H7 (cell line): ENCODE measurements around the gene LRRC37A3. TPM values are rescaled to one million over a fixed set of nuclear protein-coding genes. Genes with fewer than 3 reads are reported as not detected.
A peak's percentile ranks its signal among the peaks of the same experiment; 100 is the strongest.
"Not testable (repeated sequence)": the region's sequence is repeated elsewhere in the genome, so short reads cannot be mapped to it uniquely, and the experiment has no call there.

Experiments used
- DNase-seq: peaks from one replicate; pipeline ENCODE4 v3.0.0; 2012
- H3K27me3 ChIP-seq: 2 replicates; pipeline ENCODE4 v1.6.0; 2011; ENCODE audit warnings: mild to moderate bottlenecking, low read length; ENCODE audit not compliant: control insufficient read depth, insufficient read depth
- H3K36me3 ChIP-seq: replicated peaks from 2 replicates; pipeline ENCODE4 v1.5.1; 2011; ENCODE audit warnings: low read length; ENCODE audit not compliant: control insufficient read depth, insufficient read depth
- H3K4me3 ChIP-seq: 2 replicates; pipeline ENCODE4 v1.5.1; 2011; ENCODE audit warnings: low read depth, mild to moderate bottlenecking, control low read depth, low read length, moderate library complexity; ENCODE audit not compliant: insufficient read depth
- total RNA-seq: library from RNA; depleted of rRNA; stranded (reverse); fragments of >200 nt; shearing (Covaris generic); gene quantifications from 2 replicates; pipeline ENCODE4 v1.2.3, GENCODE V29; 2014; rRNA removed

The LRRC37A3 gene
- 3.5 and 5.7 TPM in 2 replicates for total RNA-seq

DNA sequence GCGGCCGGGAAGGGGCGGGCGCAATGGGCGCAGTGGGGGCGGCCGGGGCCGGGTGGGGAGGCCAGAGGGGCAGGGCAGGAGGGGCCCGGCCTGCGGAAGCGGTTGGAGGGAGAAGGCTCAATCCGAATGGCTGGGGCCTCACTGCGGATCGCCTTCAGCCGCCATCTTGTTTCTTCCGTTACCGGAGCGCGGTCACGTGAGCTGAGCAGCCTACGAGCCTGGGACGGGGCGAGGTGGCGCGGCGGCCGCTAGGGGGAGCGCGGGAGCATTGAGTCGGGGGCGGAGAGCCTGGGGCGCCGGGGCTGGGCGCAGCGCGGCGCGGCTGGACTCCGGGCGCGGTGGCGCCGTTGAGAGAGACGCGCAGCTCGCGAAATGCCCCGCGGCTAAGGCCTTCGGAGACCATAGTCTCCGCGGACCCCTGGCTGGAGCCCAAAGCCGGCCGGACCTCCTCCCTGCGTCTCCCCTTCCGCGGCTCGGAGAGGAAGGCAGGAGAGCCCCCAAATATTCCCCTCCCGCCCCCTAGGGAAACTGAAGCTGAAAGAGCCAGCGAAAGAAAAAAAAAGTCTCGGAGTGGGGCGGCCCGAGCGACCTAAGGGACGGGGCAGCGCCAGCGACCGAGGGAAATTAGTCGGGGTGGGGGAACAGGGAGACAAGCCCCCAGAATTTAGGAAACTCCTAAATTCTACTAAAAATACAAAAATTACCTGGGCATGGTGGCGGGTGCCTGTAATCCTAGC, at the start of gene LRRC37A3:
LRRC37A3 (minus strand) TSS at position 190 of the 737 bp plus-strand sequence. CDS start 22,221 bp downstream, outside the sequence.
- not testable (repeated sequence) for H3K27me3 ChIP-seq, H3K36me3 ChIP-seq
- H3K4me3 ChIP-seq, result peak within 1 kb of the TSS; percentile 65
- DNase-seq, result peak; percentile 95

DNA sequence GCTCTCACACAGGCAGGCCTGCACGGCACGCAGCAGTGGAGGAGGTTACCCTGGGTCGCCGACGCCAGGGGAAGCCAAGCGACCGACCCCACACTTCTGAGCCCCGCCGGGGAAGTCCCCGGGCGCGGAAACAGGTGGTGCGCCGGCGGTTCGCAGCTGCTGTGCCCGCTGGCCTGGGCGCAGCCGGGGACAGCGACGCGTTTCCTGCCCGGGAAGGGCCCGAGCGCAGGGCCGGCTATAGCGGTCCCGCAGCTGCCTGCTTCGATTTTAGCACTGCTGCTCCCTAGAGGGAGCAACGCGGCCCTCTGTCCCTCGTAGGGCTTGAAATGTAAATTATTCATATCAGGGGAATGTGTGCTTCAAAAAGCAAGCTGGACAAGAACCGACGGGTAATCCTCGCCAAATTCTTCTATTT, 46.6 kb upstream of the LRRC37A3 start:
- peak; percentile 72 for DNase-seq
- not testable (repeated sequence) for H3K27me3 ChIP-seq
- H3K4me3 ChIP-seq, result peak overlapping the region; percentile 39

DNA sequence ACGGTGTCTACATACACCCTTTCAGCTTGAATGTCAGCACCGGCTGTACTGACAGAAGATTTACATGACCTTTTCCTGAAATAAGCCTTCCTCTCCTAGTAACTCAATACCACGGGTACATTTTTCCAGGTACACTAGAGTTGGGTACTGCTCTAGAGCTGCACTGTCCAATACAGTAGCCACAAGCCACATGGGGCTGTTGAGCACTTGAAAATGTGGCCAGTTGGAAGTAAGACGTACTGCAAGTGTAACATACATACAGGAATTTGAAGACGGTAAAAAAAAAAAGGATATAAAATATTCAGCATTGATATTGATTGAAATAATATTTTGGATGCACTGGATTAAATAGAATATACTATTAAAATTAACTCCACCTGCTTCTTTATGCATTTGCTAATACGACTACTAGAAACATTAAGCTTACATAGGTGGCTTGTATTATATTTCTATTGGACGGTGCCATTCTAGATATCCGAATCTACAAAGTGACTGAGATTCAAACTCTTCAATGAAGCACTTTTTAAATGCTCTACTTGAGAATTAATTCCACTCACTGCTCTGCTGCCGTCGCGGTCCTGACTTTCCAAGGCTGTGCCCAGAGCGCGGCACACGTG, 46.1 kb upstream of the LRRC37A3 start:
- H3K4me3 ChIP-seq, result peak overlapping the region; percentile 39
- H3K36me3 ChIP-seq, H3K27me3 ChIP-seq, DNase-seq: not testable (repeated sequence)

More for the DNA sequence above, 46.6 kb upstream of the LRRC37A3 start:
- H3K36me3 ChIP-seq, result not testable (repeated sequence)

DNA sequence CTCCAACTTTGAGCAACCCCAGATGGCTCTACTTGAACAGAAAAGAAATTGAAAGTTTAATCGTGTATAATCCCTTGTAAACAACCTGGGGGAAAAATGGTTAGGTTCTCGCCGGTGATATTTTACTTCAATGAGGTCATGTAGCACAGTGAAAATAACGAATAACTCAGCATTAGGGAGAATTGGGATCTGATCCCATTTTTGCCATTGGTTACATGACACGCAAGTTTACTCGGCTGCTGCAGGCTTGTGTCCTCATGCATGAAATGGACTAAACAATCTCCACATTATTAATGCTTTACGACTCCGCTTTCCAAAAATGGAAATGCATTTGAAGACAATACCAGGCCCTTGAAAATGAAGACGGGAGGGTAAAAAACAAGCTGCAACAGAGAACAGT, 45.5 kb upstream of the LRRC37A3 start:
- no peaks in the 10 kb centered on the region for H3K36me3 ChIP-seq
- H3K27me3 ChIP-seq, result no peaks in the 10 kb centered on the region
- H3K4me3 ChIP-seq, result no peak overlapping the region
- no peak for DNase-seq

DNA sequence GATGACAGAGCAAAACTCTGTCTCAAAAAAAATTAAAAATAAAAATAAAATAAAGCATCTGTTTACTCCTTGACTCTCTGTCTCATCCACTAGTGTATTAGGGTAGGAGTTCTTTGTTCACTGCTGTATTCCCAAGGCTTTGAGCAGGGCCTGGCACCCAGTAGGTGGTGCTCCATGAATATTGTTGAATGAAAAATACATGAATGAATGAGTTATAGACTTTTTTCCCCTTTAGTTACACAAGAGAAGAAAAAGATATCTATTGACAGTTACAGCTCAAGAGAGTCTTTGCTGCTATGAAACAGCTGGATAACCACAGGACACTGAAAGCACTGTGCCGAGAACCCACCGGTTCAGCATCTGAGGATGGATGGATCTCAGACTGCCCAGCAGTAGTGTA, 44.5 kb upstream of the LRRC37A3 start:
- DNase-seq, H3K36me3 ChIP-seq, H3K4me3 ChIP-seq, H3K27me3 ChIP-seq: not testable (repeated sequence)

DNA sequence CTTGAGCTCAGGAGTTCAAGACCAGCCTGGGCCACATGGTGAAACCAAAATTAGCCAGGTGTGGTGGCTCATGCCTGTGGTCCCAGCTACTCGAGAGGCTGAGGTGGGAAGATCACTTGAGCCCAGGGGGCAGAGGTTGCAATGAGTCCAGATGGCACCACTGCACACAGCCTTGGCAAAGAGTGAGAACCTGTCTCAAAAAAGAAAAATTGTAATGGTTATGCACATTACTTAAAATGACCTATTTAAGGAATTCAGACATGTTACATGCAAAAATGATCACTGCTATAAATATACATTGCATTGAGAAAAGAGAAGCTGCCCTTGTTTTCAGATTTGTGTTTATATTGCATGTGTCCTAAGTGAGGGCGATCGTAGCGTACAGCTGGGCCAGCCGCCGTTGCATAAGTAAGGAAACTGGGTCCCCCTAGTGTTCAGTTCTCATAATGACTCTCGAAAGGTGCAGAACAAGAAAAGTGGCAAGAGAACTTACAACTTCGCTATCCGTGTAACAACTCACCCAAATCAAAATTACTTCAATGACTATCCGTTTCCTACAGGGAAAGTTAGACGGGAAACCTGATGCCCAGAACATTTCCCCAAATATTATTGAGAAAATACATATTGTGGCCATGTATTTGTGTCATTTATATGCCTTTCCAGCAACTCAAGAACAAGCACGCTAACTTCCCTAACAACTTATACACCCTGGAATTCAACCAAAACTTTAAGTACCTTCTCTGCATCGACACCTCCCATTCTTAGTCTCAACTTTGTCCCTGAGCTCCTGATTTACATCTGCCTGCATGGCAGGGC, 42.5 kb upstream of the LRRC37A3 start:
- DNase-seq, H3K36me3 ChIP-seq, H3K4me3 ChIP-seq, H3K27me3 ChIP-seq: not testable (repeated sequence)

DNA sequence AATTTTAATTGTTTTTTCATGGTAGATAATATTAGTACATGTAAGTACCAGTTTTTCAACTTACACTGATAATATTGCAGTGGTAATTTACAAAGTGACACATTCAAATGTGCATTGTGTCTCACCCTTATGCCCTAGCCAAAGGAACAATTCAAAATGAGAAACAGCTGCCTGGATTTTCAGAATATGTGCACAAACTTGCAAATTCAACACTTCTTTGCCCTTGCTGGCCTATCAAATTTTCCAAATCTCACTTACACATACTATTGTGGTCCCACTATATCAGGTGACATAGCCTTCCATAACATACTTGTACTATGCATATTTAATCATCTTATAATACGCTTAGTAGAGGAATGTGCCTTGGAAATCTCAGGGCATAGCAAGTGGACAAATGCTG, 32.6 kb upstream of the LRRC37A3 start:
- DNase-seq, result no peak
- Histone ChIP-seq H3K27me3 (no peaks in the 10 kb centered on the region), H3K36me3 (no peaks in the 10 kb centered on the region), H3K4me3 (no peak overlapping the region)

DNA sequence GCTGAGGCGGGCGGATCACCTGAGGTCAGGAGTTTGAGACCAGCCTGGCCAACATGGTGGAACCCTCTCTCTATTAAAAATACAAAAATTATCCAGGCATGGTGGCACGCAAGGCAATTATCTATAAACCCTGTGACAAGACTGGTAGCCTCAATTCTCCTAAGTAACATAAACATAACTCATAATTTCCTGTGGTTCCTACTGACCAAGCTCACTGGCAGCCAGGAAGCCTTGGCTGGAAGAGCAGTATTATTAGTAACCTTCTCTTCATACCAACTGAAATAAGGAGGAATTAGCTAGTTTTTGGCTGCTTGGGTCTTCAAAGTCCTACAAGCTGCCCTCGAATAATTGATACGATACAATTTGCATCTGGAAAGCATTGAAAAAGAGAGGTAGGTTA, 31.6 kb upstream of the LRRC37A3 start:
- no peaks in the 10 kb centered on the region for H3K27me3 ChIP-seq
- no peak overlapping the region for H3K4me3 ChIP-seq
- no peak for DNase-seq
- H3K36me3 ChIP-seq, result no peaks in the 10 kb centered on the region

DNA sequence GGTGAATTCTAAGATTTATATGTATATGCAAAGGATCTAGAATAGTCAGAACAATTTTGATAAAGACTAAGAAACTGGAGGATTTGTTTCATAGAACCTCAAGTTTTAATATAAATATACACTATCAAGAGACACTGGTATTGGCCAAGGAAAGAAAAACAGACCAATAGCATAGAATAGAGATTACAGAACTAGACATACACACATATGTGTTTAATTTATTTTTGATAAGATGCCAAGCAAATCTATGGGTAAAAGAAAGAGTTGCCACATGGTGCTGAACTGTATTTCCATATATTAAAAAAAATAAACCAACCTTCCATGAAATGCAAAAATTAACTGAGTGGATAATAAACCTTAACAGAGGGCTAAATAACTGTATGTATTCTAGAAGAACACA, 27.9 kb upstream of the LRRC37A3 start:
- H3K4me3 ChIP-seq, result no peak overlapping the region
- no peaks in the 10 kb centered on the region for H3K36me3 ChIP-seq
- H3K27me3 ChIP-seq, result no peaks in the 10 kb centered on the region
- no peak for DNase-seq

DNA sequence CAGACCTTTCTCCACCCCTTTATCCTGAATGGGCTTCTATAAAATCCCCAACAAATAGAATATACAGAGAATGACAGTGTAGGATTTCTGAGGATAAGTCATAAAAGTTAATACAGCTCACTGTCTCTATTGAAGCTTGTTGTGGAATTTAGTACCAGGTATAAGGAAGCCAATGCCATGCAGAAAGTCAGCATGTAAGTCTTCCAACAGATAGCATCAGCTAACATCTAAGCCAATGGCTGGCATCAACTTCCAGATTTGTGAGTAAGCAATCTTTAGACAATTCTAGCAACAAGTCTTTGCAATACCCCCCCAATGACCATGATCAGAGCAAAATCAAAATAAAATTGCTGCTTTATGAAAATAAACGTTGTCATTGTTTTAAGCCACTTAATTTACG, 22.5 kb upstream of the LRRC37A3 start:
- Histone ChIP-seq H3K27me3 (no peaks in the 10 kb centered on the region), H3K36me3 (no peaks in the 10 kb centered on the region), H3K4me3 (no peak overlapping the region)
- DNase-seq, result no peak

DNA sequence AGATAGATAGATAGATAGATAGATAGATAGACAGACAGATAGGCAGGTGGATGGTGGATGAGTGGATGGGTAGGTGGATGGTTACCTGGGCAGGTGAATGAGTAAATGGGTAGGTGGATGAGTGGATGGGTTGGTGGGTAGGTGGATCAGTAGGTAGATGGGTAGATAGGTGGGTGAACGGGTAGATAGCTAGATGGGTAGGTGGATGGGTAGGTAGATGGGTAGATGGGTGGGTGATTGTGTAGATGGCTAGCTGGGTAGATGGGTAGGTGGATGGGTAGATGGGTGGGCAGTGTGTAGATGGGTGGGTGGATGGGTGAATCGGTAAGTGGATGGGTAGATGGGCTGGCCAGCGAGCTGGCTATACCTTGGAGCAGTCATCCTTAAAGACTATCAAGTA, 21.8 kb upstream of the LRRC37A3 start:
- DNase-seq, result no peak
- H3K4me3 ChIP-seq, result no peak overlapping the region
- no peaks in the 10 kb centered on the region for H3K27me3 ChIP-seq
- H3K36me3 ChIP-seq, result no peaks in the 10 kb centered on the region

DNA sequence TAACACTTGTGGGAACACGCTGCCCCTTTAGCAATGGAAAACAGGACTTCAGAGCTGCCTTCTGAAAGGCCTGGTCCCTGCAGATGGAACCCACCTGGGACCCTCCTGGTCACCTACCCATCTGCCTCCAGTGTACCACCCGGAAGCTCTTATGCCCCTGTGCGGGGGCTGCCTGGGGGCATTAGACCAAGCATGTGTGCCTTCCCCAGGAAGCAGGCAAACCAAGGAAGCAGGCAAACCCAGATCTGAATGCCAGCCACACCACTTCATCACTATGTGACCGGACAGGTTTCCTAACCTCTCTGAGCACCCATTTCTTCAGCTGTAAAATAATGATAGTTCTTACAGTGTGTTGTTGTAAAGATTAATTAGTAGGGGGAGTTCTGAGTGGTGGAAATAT, 20.8 kb upstream of the LRRC37A3 start:
- H3K4me3 ChIP-seq, result no peak overlapping the region
- H3K27me3 ChIP-seq, result no peaks in the 10 kb centered on the region
- no peak for DNase-seq
- H3K36me3 ChIP-seq, result no peaks in the 10 kb centered on the region

DNA sequence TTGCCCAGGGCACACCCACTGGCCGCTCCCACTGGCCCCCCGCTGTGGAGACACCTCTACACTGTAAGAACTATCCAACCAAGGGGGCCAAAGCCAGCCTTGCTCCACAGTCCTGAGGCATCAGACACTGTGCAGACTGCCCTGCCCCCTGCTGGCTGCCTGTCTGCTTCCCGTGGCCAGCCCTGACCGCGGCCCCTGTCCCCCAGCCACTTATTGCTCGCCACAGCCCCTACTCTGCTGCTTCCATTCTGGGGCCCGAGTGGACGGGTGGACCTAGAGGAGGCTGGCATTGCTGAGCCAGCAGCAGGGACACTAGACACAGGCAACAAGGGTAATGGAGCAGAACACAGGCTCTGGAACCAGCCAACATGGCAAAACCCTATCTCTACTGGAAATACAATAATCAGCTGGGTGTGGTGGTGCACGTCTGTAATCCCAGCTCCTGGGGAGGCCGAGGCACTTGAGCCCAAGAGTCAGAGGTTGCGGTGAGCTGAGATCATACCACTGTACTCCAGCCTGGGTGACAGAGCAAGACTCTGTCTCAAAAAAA, 19.7 kb upstream of the LRRC37A3 start:
- Histone ChIP-seq H3K4me3 (no peak overlapping the region), H3K27me3 (no peaks in the 10 kb centered on the region), H3K36me3 (no peaks in the 10 kb centered on the region)
- DNase-seq, result peak; percentile 86

DNA sequence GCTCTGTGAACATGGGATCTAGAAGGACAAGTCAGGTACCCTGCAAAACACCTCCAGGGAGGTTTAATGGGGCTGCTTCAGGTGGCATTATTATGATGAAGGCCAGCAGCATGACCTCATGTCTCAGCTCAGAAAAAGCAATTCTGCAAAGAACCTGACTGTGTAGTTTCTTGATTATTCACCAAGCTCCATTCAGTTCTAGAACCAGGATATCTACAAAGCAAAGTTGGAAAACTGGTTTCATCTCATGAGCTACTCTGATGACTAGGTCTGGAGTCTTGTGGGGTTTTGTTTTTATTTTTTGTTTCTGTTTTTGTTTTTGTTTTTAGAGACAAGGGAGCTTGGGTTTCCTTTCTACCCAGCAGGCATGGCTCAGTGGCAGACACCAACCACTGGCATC, 19.0 kb upstream of the LRRC37A3 start:
- Histone ChIP-seq H3K27me3 (no peaks in the 10 kb centered on the region), H3K36me3 (no peaks in the 10 kb centered on the region), H3K4me3 (no peak overlapping the region)
- no peak for DNase-seq
